Retinal pigment epithelial cell (primary cell): Measurements from ENCODE around the gene SCMH1.

Experiments
- DNase-seq: peaks from one replicate; pipeline ENCODE4 v3.0.0-alpha.2; 2010; ENCODE audit warnings: low read depth
- H3K4me3 ChIP-seq: 2 replicates; pipeline ENCODE4 v1.5.1; 2011; ENCODE audit warnings: mild to moderate bottlenecking, low read length, control low read depth, moderate library complexity
- TF ChIP-seq, protein P1 (sequence below): conservative IDR thresholded peaks from 2 replicates; pipeline ENCODE4 v1.5.1; 2011; ENCODE audit warnings: low read depth, low read length, control low read depth, inconsistent platforms

Gene SCMH1

DNA sequence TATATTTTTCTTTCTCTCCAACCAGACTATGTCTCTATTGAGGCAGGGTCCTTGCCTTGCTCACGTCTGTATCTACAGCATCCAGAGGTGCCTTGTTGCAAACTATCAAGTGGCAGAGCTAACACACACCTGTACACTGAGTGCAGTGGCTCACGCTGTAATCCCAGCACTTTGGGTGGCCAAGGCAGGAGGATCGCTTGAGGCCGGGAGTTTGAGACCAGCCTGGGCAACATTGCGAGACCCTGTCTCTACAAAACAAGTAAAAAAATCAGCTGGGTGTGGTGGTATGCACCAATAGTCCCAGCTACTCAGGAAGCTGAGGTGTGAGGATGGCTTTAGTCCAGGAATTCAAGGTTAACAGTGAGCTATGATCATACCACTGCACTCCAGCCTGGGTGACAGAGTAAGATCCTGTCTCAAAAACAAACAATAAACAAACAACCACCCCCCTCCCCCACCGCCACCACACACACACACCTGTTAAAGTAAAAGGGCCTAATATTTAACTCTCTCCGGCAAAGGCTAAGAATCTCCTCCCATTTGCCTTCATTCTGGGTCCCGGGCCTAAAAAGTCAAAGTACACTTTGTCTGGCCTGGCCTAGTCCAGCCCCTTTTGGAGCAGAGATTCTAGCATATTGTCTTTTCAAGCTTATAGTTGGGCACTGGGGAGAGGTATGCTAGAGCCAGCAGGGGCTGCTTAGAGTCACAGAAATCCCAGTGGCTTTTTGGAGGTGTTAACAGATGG is 211.1 kb downstream of the SCMH1 start:
- H3K4me3 ChIP-seq, result no peak overlapping the region
- DNase-seq, result no peak
- TF ChIP-seq, protein P1, sequence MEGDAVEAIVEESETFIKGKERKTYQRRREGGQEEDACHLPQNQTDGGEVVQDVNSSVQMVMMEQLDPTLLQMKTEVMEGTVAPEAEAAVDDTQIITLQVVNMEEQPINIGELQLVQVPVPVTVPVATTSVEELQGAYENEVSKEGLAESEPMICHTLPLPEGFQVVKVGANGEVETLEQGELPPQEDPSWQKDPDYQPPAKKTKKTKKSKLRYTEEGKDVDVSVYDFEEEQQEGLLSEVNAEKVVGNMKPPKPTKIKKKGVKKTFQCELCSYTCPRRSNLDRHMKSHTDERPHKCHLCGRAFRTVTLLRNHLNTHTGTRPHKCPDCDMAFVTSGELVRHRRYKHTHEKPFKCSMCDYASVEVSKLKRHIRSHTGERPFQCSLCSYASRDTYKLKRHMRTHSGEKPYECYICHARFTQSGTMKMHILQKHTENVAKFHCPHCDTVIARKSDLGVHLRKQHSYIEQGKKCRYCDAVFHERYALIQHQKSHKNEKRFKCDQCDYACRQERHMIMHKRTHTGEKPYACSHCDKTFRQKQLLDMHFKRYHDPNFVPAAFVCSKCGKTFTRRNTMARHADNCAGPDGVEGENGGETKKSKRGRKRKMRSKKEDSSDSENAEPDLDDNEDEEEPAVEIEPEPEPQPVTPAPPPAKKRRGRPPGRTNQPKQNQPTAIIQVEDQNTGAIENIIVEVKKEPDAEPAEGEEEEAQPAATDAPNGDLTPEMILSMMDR, result no peak

DNA sequence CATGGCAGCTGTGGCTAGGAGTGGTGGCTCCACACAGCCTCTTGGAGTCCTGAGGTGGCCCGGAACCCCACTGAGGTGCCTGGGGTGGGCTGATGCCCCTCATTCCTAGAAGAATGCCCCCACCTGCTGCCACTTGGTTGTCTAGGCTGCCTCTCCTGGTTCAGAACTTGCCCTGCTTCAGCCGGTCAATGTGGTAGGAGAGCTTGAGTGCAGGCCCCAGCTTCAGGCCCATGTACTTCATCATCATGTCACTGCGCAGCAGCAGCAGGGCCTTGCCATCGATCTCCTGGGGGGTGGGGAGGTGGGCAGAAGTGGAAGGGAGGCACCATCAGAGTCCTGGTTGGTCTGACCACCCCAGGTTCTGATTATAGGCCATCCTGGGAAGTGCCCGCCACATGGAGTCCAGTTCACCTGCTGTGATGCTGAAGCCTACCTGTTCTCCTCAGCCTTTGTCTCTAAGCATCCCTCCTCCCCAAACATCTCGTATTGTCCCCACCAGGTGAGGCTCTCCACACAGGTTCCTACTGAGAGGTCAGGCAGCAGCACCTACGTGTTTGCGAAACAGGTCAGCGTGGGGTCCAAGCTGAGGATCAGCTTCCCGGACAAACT is 214.0 kb downstream of the SCMH1 start:
- no peak overlapping the region for H3K4me3 ChIP-seq
- no peak for DNase-seq
- TF ChIP-seq, protein P1, result no peak

DNA sequence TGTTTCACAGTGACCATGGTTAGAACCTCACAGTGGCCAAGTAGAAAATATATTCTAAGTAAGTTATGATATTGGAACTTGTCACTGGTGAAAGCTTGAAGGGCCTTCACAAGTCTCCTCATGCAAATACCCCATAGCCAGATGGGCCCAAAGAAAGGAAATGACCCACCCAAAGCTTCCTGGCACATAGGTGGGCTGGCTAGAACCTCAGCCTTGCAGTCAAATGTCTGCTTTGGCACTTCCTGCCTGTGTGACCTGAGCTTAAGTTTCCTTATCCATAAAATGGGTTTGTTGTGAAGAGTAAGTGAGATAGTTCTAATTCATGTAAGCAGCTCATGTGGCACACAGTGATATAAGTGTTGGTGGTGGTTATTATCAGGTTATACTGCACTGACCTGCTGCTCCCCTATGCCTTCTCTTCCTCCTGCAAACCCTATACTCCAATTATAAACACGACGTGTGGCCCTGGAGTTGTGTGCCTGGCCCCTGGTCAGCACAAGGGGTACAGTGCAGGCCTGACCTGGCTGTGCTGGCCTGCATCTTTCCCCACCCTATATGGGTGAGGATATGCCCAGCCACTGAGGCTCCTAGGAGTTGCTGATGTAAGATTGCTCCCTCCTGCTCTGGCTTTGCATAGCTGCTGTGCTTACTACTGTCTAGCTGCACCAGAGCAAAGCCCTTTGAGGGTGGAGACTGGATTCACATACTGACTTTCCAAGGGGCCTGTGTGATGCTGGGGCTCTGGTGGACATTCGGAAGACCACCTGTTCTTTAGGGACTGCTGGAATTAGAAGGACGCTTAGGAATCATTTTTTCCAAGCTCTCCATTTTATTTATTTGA is 215.9 kb downstream of the SCMH1 start:
- TF ChIP-seq, protein P1, result no peak
- H3K4me3 ChIP-seq, result no peak overlapping the region
- no peak for DNase-seq

DNA sequence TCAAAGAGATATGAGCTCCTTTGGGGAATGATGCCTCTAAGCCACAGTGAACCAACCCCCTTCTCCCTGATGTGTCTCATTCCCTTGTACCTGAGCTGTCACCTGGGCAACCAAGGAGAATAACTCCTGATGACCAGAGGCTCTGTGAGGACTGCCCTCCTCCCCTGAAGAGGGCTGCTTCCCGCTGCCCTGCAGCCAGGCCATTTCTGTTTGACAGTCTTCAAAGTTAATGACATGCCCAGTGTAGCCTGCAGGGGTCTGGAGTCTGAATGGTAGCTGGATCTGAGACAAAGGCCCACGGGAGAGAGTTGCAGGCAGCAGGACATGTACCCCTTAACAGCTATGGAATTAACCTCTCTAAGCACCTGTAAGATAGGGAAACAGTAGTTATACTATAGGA is 217.2 kb downstream of the SCMH1 start:
- TF ChIP-seq, protein P1, result no peak
- H3K4me3 ChIP-seq, result no peak overlapping the region
- no peak for DNase-seq

DNA sequence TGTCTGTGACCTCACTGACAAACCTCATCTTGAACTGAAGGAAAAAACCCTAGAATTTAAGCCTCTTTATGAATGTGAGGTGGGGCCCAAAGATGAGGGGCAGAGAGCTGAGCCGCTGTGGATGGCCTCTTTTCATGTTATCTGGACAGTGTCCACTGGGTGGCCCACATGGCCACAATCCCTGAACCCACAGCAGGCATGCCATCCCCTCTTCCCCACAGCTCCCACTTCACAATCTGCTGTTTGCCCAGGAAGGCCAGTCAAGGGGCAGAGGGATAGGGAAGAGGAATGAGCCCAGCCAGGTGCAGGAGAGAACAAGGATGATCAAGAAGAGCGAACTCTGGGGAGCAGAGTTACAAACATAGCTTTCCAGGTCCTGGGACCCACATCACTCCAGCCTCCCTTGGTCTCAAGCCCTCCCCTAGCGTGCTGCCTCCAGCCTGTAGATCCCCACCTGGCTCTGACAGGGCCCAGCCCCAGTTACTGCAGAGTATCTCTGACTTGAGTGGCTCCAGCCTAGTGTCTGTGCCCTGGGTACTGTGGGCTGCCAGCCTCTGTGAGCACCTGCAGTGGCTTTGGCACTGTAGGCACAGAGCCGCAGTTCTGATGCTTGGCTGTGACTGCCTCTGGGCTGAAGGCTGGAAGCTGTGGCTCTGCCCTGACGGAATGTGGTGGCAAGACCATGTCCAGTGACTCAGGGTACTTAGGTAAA is 218.7 kb downstream of the SCMH1 start:
- no peak for DNase-seq
- H3K4me3 ChIP-seq, result no peak overlapping the region
- TF ChIP-seq, protein P1, result peak; percentile 54

DNA sequence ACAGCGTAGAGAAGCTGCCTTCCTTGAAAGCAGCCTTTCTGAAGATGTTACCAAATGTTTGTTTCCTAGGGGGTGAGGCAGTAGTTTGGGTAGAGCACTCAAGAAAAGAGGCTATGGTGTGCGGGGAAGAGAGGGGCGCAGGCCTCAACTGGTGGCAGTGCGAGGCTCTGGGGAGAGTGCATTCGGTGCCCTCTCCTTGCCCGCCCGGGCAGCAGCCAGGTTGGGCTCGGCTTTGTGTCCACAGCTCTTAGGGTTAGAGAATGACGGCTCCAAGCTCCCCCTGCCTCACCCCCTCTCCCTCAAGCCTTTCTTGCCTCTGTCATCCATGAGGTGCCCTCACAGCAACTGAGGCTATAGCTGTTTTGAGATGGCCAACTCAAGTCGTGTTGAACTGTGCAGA is 219.7 kb downstream of the SCMH1 start:
- H3K4me3 ChIP-seq, result no peak overlapping the region
- TF ChIP-seq, protein P1, result no peak
- no peak for DNase-seq
